Measurements from ENCODE around the gene LSM8. TPM values are rescaled to one million over a fixed set of nuclear protein-coding genes. Genes with fewer than 3 reads are reported as not detected.

The LSM8 gene
- total and polyA plus RNA-seq, 4 donors, result 10.2 to 37.0 (median 18.2) TPM

DNA sequence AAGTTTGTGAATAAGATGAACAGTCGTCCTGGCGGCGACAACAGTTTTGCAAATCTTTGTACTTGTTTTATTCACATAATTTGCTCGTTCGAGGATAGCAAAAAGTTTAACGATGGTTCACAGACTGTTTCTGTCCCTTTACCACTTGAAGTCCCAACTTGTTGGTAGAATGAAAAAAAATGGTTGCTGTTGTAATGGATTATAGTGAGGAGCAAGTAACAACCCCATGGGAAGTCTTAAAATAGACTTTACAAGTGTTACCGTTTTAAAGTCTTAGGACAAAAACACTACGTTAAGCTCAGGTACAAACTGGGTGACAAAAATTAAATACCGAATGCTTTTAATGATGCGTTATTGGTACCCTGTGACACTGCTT lies 589 bp downstream of the LSM8 start:
- TF ChIP-seq, protein P1, sequence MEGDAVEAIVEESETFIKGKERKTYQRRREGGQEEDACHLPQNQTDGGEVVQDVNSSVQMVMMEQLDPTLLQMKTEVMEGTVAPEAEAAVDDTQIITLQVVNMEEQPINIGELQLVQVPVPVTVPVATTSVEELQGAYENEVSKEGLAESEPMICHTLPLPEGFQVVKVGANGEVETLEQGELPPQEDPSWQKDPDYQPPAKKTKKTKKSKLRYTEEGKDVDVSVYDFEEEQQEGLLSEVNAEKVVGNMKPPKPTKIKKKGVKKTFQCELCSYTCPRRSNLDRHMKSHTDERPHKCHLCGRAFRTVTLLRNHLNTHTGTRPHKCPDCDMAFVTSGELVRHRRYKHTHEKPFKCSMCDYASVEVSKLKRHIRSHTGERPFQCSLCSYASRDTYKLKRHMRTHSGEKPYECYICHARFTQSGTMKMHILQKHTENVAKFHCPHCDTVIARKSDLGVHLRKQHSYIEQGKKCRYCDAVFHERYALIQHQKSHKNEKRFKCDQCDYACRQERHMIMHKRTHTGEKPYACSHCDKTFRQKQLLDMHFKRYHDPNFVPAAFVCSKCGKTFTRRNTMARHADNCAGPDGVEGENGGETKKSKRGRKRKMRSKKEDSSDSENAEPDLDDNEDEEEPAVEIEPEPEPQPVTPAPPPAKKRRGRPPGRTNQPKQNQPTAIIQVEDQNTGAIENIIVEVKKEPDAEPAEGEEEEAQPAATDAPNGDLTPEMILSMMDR (IDR thresholded peaks at IDR 0.05; ENCODE audit: low read depth, low read length, missing input control), result no peak
- TF ChIP-seq YY1 (IDR thresholded peaks at IDR 0.05) (no peak), FOXA1 (IDR thresholded peaks at IDR 0.05) (no peak), RXRA (IDR thresholded peaks at IDR 0.05) (no peak), NR2F2 (IDR thresholded peaks at IDR 0.05) (no peak), FOXA2 (IDR thresholded peaks at IDR 0.05) (no peak), EGR1 (IDR thresholded peaks at IDR 0.05; ENCODE audit: low read depth in 2 of 2) (no peak), RAD21 (IDR thresholded peaks at IDR 0.05) (no peak), HNF4A (conservative IDR thresholded peaks at IDR 0.05) (no peak), SP1 (IDR thresholded peaks at IDR 0.05) (no peak), GABPA (IDR thresholded peaks at IDR 0.05 in 1 of 2, conservative IDR thresholded peaks at IDR 0.05 in 1 of 2) (no peak), HNF4G (IDR thresholded peaks at IDR 0.05) (no peak), JUND (IDR thresholded peaks at IDR 0.05) (no peak), TAF1 (conservative IDR thresholded peaks at IDR 0.05) (no peak)
- TF ChIP-seq, protein P2, sequence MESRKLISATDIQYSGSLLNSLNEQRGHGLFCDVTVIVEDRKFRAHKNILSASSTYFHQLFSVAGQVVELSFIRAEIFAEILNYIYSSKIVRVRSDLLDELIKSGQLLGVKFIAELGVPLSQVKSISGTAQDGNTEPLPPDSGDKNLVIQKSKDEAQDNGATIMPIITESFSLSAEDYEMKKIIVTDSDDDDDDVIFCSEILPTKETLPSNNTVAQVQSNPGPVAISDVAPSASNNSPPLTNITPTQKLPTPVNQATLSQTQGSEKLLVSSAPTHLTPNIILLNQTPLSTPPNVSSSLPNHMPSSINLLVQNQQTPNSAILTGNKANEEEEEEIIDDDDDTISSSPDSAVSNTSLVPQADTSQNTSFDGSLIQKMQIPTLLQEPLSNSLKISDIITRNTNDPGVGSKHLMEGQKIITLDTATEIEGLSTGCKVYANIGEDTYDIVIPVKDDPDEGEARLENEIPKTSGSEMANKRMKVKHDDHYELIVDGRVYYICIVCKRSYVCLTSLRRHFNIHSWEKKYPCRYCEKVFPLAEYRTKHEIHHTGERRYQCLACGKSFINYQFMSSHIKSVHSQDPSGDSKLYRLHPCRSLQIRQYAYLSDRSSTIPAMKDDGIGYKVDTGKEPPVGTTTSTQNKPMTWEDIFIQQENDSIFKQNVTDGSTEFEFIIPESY (IDR thresholded peaks at IDR 0.05), result no peak
- TF ChIP-seq, protein P3, sequence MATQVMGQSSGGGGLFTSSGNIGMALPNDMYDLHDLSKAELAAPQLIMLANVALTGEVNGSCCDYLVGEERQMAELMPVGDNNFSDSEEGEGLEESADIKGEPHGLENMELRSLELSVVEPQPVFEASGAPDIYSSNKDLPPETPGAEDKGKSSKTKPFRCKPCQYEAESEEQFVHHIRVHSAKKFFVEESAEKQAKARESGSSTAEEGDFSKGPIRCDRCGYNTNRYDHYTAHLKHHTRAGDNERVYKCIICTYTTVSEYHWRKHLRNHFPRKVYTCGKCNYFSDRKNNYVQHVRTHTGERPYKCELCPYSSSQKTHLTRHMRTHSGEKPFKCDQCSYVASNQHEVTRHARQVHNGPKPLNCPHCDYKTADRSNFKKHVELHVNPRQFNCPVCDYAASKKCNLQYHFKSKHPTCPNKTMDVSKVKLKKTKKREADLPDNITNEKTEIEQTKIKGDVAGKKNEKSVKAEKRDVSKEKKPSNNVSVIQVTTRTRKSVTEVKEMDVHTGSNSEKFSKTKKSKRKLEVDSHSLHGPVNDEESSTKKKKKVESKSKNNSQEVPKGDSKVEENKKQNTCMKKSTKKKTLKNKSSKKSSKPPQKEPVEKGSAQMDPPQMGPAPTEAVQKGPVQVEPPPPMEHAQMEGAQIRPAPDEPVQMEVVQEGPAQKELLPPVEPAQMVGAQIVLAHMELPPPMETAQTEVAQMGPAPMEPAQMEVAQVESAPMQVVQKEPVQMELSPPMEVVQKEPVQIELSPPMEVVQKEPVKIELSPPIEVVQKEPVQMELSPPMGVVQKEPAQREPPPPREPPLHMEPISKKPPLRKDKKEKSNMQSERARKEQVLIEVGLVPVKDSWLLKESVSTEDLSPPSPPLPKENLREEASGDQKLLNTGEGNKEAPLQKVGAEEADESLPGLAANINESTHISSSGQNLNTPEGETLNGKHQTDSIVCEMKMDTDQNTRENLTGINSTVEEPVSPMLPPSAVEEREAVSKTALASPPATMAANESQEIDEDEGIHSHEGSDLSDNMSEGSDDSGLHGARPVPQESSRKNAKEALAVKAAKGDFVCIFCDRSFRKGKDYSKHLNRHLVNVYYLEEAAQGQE (IDR thresholded peaks at IDR 0.05), result no peak
- TF ChIP-seq, protein P4, sequence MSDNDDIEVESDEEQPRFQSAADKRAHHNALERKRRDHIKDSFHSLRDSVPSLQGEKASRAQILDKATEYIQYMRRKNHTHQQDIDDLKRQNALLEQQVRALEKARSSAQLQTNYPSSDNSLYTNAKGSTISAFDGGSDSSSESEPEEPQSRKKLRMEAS (IDR thresholded peaks at IDR 0.05), result no peak
- Histone ChIP-seq H3K4me1 (ENCODE audit: control insufficient read depth in 4 of 4, insufficient read depth in 4 of 4, low read length in 3 of 4) (peaks cover 6 to 18% (median 10%) of the 10 kb centered on the region in 4 donors), H3K27me3 (ENCODE audit: control insufficient read depth in 4 of 4, insufficient read depth in 4 of 4, low read length in 3 of 4) (no peaks in the 10 kb centered on the region), H3K4me3 (ENCODE audit: low read depth in 1 of 3, low read length in 3 of 3) (peak overlapping the region; percentile 68 to 83 (median 72)), H3K27ac (ENCODE audit: low read depth in 1 of 2, low read length in 2 of 2) (peak overlapping the region; percentile 62 to 65), H3K9me3 (ENCODE audit: control insufficient read depth in 4 of 4, low read length in 3 of 4) (no peaks in the 10 kb centered on the region), H3K9ac (ENCODE audit: low read depth in 1 of 2, low read length in 2 of 2) (peak overlapping the region; percentile 72 to 94), H3K36me3 (ENCODE audit: control insufficient read depth in 4 of 4, insufficient read depth in 3 of 4, low read depth in 1 of 4, low read length in 3 of 4) (peaks cover 0 to 8% (median 4%) of the 10 kb centered on the region in 4 donors)
- WGBS, result 10% methylated on average over 10 of the region's 10 CpGs
- no peak for DNase-seq (ENCODE audit: low spot score)
